Measurements from ENCODE around the gene CRACDL.

CRACDL gene

DNA sequence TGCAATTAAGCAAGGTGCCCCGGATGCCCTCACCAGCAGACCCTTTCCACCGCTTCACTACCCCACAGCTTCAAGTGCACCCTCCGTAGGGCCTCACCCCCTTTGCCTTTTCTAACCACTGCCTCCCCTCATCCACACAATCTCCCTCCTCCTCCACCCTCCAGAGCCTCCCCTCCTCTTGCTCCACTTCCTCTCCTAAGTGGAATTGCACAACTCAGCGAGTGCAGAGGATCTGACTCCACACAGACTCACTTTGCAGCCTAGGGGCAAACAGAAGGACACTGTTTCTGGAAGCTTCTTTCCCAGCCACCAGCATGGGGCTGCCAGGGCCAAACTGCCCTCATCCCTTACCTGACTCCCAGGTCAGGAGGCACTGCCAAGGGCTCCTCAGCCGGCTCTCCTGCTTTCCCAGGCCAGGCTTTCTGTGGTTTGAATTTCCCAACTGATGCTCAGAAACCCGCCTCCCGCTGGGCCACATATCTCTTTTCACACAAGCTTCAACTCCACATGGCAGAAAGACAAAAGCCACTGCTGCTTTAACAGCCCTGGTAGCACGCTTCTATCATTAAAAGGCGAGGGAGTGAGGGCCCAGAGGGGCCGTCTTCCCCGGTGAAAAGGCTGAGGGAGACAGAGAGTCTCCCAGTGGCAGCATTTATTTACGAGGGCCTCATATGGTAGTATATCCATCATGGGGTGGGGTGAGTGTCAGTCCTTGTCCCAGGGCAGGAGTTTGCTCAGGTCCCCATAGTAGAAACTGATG lies 130.4 kb downstream of the CRACDL start:
- no peak for DNase-seq (ENCODE audit: low read depth in 1 of 2, low spot score in 1 of 2)

DNA sequence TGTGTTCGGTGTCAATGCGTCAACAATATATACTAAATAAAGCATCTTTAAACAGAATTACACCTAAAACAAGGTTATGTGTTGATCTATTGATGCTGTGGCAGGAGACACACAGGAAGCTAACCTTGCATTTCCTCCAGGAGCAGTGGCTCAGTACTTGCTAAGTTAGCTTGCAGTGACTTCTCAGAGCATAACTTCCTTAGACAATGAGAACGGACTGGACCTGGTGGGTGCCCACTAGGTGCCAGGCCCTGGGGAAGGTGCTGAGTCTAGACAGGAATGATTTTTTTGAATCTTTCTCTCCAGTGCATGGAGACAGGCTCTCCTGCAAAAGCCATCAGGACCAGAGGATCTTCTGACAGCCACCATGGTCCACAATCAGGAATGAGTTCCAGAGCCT lies 131.3 kb downstream of the CRACDL start:
- no peak for DNase-seq (ENCODE audit: low read depth in 1 of 2, low spot score in 1 of 2)

DNA sequence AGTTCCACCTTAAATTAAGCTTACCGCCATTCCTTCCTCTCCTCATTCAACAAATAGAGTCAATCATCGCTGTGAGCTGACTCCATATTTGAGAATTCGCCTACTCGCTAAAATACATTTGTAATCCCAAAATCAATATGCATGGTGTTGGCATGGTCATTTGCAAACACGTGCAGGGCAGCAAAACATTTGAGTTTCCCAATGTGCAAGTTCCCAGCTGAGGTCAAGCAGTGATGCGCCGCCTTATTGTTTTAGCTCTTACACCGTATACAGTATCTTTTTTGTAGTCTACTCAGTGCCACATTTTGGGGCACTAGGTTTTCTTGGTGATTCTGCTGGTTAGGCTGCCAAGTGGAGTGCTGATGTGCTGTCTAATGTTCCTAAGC lies 131.8 kb downstream of the CRACDL start:
- DNase-seq (ENCODE audit: low read depth in 1 of 2, low spot score in 1 of 2): no peak

DNA sequence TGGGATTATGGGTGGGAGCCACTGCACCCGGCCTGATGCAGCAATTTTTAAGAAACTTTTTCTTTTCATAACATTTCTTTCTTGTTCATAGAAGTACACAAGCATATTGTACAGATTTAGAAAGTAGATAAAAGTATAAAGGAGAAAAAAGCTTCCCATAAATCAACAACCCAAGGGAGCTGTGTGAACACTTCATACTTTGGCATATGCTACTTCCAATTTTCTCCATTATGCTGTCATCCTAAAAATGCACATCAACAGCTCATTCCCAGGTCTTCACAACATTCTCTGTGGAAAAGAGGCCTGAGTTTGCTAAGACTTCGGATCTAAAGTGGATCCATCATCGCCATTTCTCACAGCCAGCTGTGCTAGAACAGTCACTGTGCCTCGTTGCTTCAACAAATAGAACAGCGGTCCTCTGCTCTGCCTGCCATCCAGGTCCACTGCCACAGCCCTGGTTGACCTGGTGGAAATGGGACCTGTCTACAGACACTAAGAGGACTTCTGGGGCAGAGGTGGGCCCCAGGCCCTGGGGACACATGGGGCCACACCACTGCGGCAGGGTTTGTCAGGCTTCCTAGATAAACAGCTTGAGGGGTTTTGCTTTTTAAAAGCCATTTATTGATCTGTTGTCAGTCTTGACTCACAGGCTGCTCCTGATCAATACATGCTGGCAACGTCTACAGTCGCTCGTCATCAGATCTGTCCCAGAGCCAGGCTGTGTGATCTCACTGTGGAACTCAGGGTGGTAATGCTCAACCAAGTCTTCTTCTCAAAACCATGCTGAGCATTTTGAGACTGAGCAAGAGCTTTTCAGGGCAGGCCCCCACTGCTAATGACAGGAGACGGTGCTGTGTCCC lies 132.4 kb downstream of the CRACDL start:
- DNase-seq (ENCODE audit: low read depth in 1 of 2, low spot score in 1 of 2): no peak

DNA sequence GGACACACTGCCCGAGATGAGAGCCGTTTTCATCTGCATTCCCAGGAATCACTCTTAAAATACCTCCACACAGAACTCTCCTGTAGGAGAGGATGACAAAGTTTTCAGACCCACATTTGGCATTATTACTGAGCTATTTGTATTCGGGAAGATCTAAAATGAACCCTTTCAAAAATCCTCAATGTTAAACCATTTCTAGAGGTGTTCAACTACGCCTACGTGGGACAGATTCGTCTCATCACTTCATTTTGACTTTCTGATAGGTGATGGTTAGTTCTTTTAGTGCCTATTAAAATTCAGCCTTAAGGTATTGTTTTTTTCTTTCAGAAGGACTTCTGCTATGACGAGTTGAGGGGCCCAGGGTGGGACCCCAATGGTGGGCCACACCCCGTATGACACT lies 133.7 kb downstream of the CRACDL start:
- DNase-seq (ENCODE audit: low read depth in 1 of 2, low spot score in 1 of 2): no peak

DNA sequence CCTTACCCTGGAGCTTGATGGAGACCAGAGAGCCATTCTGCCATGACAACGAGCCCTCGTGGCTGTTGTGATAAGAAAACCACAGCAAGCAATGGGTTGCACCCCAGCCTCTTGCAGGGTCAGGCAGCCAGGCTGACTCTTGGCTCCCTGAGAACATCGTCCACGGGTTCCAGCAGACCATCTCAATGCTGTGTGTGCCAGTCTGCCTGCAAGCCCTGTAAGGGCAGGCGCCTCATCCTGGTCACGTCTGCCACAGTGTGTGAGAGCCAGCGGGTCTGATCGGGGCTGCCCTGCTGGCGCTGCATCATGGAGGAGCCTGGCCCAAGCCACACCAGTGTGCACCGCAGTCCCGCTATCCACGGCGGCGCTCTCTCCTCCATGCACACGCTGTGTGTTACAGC lies 134.1 kb downstream of the CRACDL start:
- DNase-seq (ENCODE audit: low read depth in 1 of 2, low spot score in 1 of 2): no peak

DNA sequence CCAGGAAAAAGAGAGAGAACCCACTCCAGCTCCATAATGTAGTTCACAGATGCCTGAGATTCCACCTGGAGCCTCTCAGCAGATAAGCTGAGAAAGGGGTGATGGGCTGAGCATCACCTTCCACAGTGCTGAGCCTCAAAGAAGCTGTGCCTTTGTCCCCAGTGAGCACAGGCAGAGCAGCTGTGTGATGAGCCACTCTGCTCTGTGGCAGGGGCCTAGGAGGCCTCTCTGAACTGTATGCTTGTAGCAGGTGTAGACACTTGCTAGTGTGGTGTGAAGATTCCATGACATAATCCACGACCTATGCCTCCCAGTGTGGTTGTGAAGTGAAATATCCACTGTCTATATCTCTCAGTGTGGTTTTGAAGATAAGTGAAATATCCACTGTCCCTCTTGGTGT lies 134.7 kb downstream of the CRACDL start:
- DNase-seq (ENCODE audit: low read depth in 1 of 2, low spot score in 1 of 2): no peak

DNA sequence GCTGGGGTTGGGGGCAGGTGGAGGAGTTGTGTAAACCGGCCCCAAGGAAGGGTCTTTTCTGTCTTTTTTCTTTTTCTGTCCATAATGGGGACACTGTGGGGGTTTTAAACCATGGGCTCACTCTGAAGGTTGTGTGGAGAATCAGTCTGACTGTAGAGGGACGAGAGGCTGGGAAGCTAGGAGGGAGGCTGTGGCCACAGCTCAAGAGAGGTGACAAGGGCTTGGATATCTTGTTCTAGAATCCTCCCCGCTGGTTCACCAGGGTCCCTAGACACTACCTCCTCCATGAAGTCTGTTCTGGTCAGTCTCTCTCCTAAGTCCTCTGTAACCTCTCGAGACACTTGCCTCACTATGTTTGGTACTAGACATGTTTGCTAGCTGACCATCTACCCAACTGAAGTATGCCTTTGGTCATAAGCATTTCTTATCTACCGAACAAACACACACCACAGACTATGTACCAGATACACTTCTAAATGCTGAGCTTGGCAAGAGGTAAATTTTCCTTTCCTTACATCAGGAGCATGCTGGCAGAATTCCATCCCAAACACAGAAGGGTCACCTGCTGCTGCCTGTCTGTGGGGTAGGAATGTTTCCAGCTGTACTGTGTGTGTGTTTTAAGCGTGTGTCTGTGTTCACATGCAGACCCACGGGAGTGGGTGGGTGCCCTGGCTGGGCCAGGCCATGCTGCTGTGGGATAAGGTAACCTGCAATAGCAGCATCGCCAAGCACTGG lies 135.5 kb downstream of the CRACDL start:
- no peak for DNase-seq (ENCODE audit: low read depth in 1 of 2, low spot score in 1 of 2)

DNA sequence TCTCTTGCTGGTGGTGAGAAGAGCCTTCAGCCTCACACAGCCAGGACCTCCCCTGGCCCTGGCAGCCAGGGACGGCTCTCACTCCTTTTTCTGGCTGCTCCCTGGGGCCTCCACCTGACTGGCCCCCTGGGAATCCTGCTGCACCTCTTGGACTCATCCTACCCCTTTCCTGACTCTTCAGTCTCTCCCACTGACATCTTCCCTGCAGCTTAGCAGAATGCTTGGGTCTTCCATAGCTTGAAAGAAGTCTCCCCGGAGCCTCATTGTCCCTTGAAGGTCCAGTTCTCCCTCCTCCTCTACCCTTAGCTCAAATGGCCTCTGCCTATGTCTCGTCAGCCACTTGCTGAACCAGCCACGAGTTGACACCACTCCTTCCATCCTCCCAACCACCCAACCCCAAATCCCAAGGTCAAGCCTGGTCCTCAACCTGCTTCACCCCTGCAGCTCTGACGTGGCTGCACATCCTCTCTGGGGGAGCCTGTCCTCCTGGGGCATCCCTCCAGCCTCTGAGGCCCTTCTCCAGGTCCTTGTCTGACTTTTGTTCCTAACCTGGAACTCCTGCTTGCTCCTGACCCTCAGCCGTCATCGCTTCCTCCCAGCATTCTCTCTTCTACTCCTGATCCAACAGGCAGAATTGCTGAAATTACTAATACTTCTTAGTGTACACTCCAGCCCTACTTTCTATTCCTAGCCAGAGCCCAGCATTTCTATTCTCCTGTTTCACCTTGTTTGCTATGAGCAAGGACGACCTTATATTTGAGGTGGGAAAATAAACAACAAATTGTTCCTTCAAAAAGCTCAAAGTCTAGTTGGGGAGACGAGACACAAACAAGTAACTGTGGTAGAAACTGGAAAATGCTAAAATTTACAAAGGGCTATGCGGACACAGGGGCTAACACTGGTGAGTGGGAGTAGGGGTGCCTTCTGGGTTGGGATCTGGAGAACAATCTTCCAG lies 136.4 kb downstream of the CRACDL start:
- no peak for DNase-seq (ENCODE audit: low read depth in 1 of 2, low spot score in 1 of 2)

DNA sequence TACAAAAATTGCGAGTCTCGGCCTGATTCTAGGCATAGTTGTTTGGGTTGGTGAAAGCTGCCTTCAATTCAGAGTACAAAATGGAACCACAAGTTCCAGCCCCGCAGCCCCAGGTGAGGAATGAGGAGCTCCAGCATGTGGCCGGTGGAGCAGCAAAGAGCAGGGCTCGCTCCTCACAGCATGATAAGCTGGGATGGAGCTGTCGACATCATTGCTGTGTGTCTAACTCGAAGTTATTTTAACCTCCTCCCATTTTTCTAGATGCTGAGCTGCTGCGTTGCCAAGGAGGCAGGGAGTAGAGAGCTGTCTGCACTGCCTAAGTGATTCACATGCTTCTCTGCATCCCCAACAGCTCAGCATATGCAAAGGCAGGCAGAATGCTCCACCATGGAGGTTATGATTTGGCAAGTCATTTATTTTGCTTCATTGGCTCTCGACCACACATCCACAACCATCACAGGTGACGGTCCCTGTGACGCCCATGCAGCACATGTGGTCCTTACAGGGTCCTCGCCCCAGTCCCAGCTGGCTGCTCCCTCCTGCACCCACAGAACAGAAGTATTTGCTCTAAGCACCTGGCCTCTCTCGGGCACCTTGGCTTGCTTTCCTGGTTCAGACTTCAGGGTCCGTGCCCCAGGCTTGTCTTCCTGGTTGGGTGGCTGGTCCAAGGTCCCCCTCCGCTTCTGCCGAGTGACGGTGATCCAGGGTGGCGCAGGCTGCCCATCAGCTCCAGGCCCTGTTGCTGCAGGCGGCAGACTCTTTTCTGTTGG lies 139.1 kb downstream of the CRACDL start:
- DNase-seq (ENCODE audit: low read depth in 1 of 2, low spot score in 1 of 2): no peak

DNA sequence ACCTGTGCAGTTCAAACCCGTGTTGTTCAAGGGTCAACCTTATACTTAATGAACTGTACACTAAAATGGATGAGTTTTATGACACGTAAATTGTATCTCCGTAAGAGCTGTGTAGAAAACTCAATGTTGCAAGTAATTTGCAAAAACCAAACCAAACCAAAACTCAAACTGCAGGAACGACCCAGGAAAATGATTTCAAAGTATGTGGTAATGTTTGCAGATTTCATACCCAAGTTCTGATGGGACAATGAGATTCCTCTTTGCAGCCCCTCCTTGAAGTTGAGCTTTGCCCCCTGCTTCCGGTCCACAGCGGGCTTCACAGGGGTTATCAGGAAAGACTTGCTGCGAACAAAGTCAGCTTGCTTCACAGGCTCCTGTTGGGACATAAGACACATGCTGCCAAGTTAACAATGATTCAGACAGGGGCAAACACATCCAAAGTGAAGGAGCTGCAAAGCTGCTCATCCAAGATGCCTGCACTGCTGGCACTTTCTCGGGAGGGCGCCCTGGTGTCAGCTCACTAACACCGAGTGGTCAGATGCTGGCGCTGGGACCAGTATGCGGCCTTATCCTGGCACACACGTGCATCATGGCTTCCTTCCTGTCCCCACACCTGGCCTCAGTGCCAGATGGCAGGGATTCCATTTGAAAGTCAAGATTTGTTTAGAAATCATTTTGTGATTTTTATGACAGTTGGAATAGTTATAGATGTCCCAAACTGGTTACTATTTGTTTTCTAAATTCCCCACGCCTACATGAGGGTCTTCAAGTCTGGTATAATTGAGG lies 139.9 kb downstream of the CRACDL start:
- DNase-seq (ENCODE audit: low read depth in 1 of 2, low spot score in 1 of 2): no peak

DNA sequence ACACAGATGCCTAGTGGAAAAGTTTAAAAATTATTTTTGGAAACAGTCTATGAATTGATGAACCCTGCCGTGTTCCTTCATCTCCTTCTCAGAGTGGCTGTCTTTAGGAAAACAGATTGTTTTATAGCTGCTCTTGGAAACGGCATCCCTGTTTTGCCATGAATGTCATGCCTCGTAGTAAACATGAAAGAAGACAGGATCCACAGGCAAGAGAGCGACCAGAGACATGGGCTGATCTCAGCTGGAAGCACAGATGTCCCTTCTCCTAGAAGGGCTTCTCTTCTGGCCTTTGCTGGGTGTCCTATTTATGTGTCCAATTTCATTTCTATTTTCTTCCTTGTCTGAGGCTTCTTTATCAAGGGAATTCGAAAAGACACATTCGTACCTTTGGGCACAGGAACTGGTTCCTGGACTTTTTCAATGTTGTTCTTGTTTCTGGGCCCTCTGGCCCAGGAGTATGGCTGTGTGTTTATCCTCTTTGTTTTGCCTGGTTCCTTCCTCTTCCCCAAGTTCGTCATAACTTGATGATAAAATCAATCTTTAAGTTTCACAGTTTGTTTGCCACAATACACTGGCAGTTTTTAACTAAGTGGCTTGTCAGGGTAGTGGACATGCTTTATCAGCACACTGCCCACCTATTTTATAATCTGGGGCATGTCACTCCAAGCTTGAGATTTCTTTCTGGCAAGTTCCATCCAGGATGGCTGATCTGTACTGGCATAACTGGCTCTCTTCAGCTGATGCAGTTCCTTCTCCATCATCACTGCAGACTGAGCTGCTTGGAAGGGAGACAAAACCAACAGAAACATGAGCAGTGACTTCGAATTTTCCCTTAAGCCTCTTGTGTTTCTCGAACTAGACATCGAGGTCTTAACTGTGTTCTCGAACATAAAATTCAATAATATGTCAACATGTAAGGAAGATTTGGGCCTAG lies 141.9 kb downstream of the CRACDL start:
- DNase-seq (ENCODE audit: low read depth in 1 of 2, low spot score in 1 of 2): no peak

DNA sequence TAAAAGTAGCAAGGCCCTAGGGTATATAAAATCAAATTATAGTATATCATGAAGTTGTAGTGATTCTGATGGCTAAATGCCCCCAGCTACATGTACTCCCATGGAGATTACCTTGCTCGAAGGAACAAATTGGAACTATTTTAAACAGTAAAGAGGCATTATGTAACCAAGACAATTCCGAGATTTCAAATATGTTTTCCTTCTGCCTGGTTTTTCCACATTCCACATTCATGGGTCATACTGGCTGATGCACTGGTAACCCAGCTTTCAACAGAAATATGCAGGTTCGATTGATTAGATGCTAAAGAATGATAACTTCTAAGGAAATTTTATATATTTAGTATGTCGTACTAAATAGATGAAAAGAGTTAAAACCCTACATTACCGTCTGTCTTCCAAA lies 142.8 kb downstream of the CRACDL start:
- DNase-seq (ENCODE audit: low read depth in 1 of 2, low spot score in 1 of 2): no peak

DNA sequence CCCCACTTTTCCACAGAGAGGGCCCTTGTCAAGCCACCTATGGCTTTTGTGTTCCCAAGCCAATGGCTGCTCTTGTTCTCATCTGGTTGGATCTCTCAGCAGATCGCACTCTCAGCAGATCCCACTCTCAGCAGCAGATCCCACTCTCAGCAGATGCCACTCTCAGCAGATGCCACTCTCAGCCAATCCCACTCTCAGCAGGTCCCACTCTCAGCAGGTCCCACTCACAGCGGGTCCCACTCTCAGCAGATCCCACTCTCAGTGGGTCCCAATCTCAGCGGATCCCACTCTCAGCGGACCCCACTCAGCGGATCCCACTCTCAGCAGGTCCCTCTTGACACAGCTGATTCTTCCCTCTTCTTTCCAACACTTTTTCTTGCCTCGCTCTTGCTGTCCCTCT lies 145.8 kb downstream of the CRACDL start:
- DNase-seq (ENCODE audit: low read depth in 1 of 2, low spot score in 1 of 2): no peak

DNA sequence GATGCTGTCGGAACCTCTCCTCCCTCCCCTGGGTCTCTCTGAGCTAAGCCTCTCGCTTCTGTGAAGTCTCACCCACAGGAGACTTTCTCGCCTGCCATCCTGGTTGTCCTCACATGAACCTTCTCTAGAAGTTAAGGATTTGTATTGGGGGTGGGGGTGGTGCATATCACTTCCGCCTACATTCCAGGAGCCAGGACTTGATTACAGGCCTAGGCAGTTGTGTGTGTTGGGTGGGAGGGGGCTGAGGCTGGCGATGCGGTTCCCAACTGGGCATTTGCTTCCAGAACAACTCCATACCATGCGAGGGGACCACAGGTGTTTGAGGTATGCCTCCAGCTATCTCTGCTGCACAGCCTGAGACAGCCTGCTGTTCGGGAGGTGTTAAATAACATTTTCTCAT lies 148.3 kb downstream of the CRACDL start:
- no peak for DNase-seq (ENCODE audit: low read depth in 1 of 2, low spot score in 1 of 2)

DNA sequence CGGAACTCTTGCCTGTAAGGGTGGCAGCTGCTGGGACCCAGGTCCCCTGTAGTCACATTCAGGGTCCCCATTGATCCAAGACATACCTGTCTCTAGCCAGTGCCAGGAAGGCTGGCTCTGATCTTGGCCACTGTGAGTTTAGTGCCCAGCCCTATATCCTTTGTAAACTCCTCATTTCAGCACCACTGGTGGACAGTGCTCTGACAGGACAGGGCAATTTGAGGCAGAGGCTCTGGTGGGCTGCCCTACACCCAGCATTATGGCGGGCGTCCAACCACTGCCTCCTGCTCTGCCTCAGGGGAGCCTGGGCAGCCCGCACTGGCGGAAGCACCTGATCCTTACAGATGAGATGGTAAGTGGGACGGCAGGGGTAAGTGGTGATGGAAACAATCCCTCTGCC lies 149.8 kb downstream of the CRACDL start:
- DNase-seq (ENCODE audit: low read depth in 1 of 2, low spot score in 1 of 2): no peak

DNA sequence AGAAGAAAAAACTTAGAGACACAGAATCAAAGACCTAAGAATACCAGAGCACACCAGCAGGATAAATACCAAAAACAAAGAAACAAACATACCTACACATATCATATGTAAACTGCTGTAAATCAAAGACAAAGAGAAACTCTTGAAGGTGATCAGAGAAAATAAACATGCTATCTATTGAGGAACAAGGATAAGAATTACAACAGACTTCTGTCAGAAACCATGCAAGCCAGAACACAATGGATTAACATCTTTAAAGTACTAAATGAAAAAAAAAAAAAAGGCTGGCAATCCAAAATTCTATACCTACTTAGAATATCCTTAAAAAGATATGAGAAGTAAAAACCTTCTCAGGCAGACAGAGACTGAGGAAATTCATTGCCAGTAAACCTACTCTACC lies 153.5 kb downstream of the CRACDL start:
- no peak for DNase-seq (ENCODE audit: low read depth in 1 of 2, low spot score in 1 of 2)

DNA sequence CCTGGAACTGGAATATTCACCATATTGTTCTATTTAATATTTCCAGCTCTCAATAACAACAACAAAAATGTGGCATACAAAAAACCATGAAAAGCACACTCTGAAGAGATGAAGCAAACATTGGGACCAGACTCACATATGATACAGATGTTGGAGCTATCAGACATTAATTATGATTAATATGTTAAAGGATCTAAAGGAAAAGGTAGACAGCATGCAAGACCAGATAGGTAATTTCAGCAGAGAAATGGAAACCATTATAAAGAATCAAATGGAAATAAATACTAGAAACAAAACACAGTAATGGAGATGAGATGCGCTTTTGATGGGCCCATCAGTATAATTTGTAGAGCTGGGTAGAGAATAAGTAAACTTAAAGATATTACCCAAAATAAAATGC lies 154.2 kb downstream of the CRACDL start:
- DNase-seq (ENCODE audit: low read depth in 1 of 2, low spot score in 1 of 2): no peak
